Left colon (tissue), 2 donors: ENCODE measurements around the gene PRIM2. TPM values are rescaled to one million over a fixed set of nuclear protein-coding genes. Genes with fewer than 3 reads are reported as not detected.
"Not testable (repeated sequence)": the region's sequence is repeated elsewhere in the genome, so short reads cannot be mapped to it uniquely, and the experiment has no call there.

Experiments
- ATAC-seq: fragments of 200-7000 bp; cut with Tn5 transposase; one replicate; pipeline ENCODE4 v1.9.1; 2020; ENCODE audit warnings: mild to moderate bottlenecking, moderate library complexity
- DNase-seq, 2 donors: peaks; one replicate each; pipeline ENCODE4 v3.0.0-alpha.2; 2020
- intact Hi-C, 2 donors: fragments of 100-400 bp; cut with DNase I in 1 of 2; cut with micrococcal nuclease in 1 of 2; formaldehyde crosslinking; loops; one replicate each; pipeline versions ENCODE4 v1.11.2 to v1.14.0; 2022; cut with DNase I, micrococcal nuclease
- total RNA-seq, 2 donors: library from RNA; stranded (reverse); fragmentation: NEBNext Ultra II Directional; extraction: Animal tissue kit (Norgen Biotek cat#: 25700); gene quantifications; one replicate each; pipeline ENCODE4 v1.2.1, GENCODE V29; 2021
- donor health status: DM: no; HTN: no; CAD: no.
- donor health status: DM: yes; HTN: yes; CAD: no.

PRIM2 gene
- total RNA-seq, 2 donors from 2014 or later: 9.4 to 11.0 TPM

GRCh38 chr6:57305761-57306160, 11.7 kb upstream of the PRIM2 start:
- ATAC-seq (no peak), DNase-seq (no peak)
- intact Hi-C loops: no loop called here

- DNase-seq (no peak), ATAC-seq (no peak)
- intact Hi-C loops: no loop called here
These were observed 11.2 kb upstream of the PRIM2 start for GRCh38 chr6:57306273-57306672.

GRCh38 chr6:57307850-57308249, 9.6 kb upstream of the PRIM2 start:
- DNase-seq (no peak), ATAC-seq (no peak)
- intact Hi-C loops: no loop called here

GRCh38 chr6:57308755-57309154, 8.7 kb upstream of the PRIM2 start:
- intact Hi-C loops, DNase-seq, ATAC-seq: not testable (repeated sequence)

- intact Hi-C loops, DNase-seq, ATAC-seq: not testable (repeated sequence)
These were observed 7.2 kb upstream of the PRIM2 start for GRCh38 chr6:57310095-57310816.

- ATAC-seq: no peak
- intact Hi-C loops: no loop called here
- DNase-seq: no peak
These were observed 6.6 kb upstream of the PRIM2 start for GRCh38 chr6:57310817-57311157.

- intact Hi-C loops, ATAC-seq, DNase-seq: not testable (repeated sequence)
These were observed 6.0 kb upstream of the PRIM2 start for GRCh38 chr6:57311300-57312003.

- intact Hi-C loops: no loop called here
- no peak for ATAC-seq
These were observed 5.5 kb upstream of the PRIM2 start for GRCh38 chr6:57312004-57312345.

GRCh38 chr6:57313009-57313408, 4.4 kb upstream of the PRIM2 start:
- intact Hi-C loops: no loop called here
- DNase-seq (no peak), ATAC-seq (no peak)

More at GRCh38 chr6:57312004-57312345, 5.5 kb upstream of the PRIM2 start:
- DNase-seq: no peak

- intact Hi-C loops: no loop called here
- peak; percentile 29 to 46 for DNase-seq
- peak; percentile 53 for ATAC-seq
These were observed 3.5 kb upstream of the PRIM2 start for GRCh38 chr6:57313711-57314471.

- intact Hi-C loops: loop anchor here in 1 of 2 donors (5.0 kb wide), 1 partner anchor 133 kb away; no protein-coding TSS in a partner anchor
- DNase-seq (no peak), ATAC-seq (no peak)
These were observed 2.3 kb upstream of the PRIM2 start for GRCh38 chr6:57315111-57315510.

- intact Hi-C loops: loop anchor here in 1 of 2 donors (5.0 kb wide), 1 partner anchor 134 kb away; no protein-coding TSS in a partner anchor
These were observed 1.6 kb upstream of the PRIM2 start for GRCh38 chr6:57315851-57316250.

GRCh38 chr6:57316581-57317059, 810 bp upstream of the PRIM2 start:
- DNase-seq: peak; percentile 78 to 85
- intact Hi-C loops: loop anchor here in 1 of 2 donors (5.0 kb wide), 1 partner anchor 134 kb away; no protein-coding TSS in a partner anchor
- peak; percentile 86 for ATAC-seq

More at GRCh38 chr6:57315851-57316250, 1.6 kb upstream of the PRIM2 start:
- no peak for DNase-seq
- ATAC-seq: no peak

GRCh38 chr6:57324538-57324937, 7.1 kb downstream of the PRIM2 start:
- ATAC-seq: no peak
- intact Hi-C loops: loop anchor here (2.0 to 10.0 kb wide), 2 partner anchors 420 kb away; no protein-coding TSS in a partner anchor
- no peak for DNase-seq

GRCh38 chr6:57327311-57327710, 9.9 kb downstream of the PRIM2 start:
- DNase-seq: no peak
- no peak for ATAC-seq
- intact Hi-C loops: loop anchor here in 1 of 2 donors (10.0 kb wide), 1 partner anchor 423 kb away; no protein-coding TSS in a partner anchor

- DNase-seq: no peak
- intact Hi-C loops: loop anchor here in 1 of 2 donors (10.0 kb wide), 1 partner anchor 423 kb away; no protein-coding TSS in a partner anchor
- ATAC-seq: no peak
These were observed 10.6 kb downstream of the PRIM2 start for GRCh38 chr6:57328074-57328473.

GRCh38 chr6:57329933-57330332, 12.5 kb downstream of the PRIM2 start:
- ATAC-seq (no peak), DNase-seq (no peak)
- intact Hi-C loops: loop anchor here in 1 of 2 donors (10.0 kb wide), 1 partner anchor 425 kb away; no protein-coding TSS in a partner anchor

- intact Hi-C loops: no loop called here
- DNase-seq (no peak), ATAC-seq (no peak)
These were observed 24.8 kb downstream of the PRIM2 start for GRCh38 chr6:57342148-57342669.

GRCh38 chr6:57343342-57343741, 25.9 kb downstream of the PRIM2 start:
- ATAC-seq: not testable (repeated sequence)

More at GRCh38 chr6:57343342-57343741, 25.9 kb downstream of the PRIM2 start:
- DNase-seq, intact Hi-C loops: not testable (repeated sequence)
